CD4-positive, alpha-beta T cell treated with Interleukin-17A for 4 hours (primary cell): ENCODE data around the gene PCDH9.
"Not testable (repeated sequence)": the region's sequence is repeated elsewhere in the genome, so short reads cannot be mapped to it uniquely, and the experiment has no call there.

Experiments
- DNase-seq: peaks from one replicate; pipeline ENCODE4 v3.0.0-alpha.2; 2020; ENCODE audit warnings: mixed read lengths

The PCDH9 gene

DNA sequence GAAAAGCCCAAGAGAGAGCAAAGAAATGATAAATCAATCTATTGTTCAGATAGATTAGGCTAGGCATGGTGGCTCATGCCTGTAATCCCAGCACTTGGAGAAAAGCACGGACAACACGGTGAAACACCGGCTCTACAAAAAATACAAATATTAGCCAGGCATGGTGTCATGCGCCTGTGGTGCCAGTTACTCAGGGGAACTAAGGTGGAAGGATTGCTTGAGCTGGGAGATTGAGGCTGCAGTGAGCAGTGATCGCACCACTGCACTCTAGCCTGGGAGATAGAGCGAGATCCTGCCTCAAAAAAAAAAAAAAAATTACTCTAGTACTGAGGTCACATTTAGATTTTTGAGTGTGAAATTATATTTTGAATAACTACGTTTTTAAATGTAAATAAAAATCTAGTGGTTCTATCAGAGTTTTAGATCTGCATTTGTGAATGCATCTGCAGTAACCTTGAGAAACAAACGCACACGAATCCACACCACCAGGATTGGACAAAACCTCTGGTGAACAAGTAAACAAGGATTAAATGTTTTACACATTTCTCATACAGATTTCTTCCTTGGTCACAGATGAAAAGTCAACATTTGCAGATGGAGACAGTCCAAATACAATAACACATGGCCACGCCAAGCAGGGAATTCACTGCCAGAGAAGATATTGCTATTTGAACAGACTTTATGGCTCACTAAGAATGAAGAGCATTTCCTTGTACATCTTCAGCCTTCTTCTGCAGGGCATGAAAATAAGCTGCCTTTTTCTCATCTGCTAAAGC lies 917.6 kb downstream of the PCDH9 start:
- no peak for DNase-seq

DNA sequence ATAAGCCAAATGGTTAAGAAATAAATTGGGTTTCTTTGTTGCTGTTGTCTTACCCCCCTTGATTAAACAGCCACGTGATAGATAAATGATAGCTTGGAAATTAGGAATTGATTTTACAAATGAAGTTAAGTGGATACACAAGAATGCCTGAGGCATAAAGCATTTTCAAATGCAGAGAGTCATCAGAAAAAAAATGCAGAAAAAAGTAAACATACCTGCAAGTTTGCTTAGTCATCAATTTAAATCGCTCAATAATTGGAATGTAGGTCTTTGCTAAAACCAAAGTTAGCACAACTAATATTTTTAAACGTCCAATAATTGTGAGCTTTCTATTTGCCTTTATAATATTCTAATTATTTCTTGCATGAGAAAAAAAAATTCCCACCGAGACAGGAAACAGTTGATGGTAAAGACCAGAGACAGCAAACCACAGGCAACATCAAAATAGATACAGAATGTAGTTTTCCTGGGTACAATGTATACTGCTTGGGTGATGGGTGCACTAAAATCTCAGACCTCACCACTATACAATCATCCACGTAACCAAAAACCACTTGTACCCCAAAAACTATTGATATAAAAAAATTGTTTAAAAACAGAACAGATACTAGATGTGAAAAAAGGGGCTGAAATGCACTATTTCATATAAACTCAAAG lies 924.0 kb downstream of the PCDH9 start:
- DNase-seq: no peak

DNA sequence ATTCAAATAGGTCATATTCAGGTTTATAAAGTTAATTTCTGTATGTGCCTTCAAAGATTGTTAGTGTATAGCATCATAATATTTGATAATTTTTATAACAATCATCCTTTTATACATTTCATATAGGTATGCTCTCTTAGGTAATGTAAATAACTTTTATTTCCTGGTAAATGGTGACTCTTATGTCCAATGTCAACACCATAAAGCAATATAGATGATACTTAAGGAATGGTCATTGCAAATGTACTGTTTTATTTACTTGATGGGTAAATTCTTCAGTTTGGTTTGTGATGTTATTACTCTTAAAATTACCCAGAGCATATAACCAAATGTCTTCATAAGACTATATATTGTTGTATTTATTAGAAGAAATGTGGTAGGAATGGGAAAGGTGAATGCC lies 928.7 kb downstream of the PCDH9 start:
- no peak for DNase-seq

DNA sequence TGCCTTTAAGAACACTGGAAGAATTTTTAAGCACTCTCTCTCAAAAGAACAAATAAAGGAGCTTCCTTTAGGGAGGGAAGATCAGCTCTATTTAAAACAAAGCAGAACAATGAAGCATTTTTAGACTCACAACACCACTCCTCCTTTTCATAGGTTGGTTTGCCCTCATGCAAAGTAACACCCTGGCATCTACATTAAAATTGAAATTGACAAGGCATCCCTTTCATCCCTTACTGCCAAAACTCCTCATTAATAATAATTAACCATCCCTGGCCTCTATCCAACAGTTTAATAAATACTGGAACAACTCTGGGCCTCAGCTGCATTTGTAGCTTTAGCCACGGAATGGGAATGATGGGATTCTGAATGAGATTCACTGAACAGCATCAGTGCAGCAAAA lies 929.1 kb downstream of the PCDH9 start:
- DNase-seq: no peak

DNA sequence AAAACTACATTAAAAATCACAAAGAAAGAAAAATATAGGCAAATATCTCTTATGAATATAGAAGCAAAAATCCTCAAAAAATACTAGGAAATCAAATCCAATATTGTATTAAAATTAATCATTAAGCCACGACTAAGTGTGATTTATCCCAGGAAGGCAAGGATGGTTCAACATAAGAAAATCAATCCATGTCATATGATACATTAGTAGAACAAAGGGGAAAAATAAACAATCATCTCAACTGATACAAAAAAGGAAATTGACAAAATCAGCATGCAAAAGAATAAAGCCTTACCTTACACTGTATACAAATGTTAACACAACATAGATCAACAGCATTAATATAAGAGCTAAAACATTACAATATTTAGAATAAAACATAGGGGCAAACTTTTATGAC lies 933.3 kb downstream of the PCDH9 start:
- DNase-seq: no peak

DNA sequence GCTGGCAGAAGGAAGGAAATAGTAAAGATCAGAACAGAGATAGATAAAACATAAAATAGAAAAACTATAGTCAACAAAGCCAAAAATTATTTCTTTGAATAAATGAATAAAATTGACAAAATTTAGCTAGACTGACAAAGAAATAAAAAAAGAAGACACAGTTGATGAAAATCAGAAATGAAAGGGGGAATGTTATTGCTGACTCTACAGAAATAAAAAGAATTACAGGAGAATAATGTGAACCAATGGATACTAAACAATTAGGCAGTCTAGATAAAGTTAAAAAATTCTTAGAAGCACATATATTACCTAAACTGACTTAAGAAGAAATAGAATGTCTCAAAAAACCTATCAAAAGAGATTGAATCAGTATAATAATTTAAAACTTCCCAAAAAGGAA lies 933.8 kb downstream of the PCDH9 start:
- no peak for DNase-seq

DNA sequence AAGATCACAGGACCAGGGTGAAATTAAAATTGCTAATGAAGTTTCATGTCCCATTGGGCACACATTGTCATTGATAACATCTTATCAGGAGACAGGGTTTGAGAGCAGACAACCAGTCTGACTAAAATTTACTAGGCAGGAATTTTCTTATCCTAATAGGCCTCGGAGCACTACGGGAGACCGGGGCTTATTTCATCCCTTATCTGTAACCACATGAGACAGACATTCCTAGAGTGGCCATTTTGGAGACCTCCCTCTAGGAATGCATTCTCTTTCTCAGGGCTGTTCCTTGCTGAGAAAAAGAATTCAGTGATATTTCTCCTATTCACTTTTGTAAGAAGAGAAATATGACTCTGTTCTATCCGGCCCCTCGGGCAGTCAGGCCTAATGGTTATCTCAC lies 943.3 kb downstream of the PCDH9 start:
- DNase-seq: not testable (repeated sequence)

DNA sequence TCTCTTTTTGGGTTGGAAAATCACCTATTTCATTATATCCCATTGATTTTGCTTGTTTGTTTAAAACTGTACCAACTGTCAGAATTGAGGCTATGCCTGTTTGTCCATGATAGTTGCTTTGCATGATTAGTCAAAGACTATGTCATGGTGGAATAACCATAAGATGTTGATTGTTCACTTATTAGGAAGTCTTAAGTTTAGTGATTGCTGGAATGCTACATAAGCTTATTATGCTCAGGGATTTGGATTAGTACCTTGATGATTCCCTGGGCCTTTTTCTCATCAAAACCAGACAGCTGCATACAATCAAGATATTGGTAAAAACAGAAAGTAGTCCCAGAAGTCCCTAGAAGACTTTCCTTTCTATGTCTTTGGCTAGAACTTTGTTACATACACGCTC lies 954.7 kb downstream of the PCDH9 start:
- DNase-seq: no peak

DNA sequence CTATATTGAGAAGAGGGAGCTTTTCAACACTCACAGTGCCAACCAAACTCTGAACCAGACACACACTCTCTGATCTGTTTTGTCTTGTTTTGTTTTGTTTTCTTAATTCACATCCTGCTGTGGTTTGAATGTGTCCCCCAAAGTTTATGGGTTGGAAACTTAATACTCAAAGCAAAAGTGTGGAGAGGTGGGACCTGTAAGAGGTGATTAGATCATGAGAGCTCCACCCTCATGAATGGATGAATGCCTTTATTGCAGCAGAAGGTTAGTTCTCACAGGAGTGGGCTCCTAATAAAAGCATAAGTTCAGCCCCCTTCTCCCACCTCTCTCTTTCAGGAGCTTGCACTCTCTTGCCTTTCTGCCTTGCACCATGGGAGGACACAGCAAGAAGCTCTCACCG lies 957.1 kb downstream of the PCDH9 start:
- DNase-seq: no peak

DNA sequence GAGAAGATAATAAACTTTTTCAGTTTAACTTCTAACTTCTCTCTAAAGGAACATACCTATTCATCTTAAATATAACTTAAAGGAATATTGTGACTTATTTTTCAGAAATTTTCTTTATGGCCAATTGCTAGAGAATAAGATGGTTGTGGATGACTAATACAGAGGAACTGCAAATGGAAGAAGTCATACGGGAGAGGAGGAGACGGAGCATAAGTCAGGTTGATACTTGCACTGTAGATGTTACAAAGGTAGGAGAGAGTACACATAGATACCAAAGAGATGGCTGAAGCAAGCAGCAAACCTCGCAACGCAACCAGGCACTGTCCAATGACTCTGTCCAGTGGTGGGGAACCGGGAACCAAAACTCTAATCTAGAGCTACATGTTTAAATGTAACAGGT lies 963.4 kb downstream of the PCDH9 start:
- no peak for DNase-seq

DNA sequence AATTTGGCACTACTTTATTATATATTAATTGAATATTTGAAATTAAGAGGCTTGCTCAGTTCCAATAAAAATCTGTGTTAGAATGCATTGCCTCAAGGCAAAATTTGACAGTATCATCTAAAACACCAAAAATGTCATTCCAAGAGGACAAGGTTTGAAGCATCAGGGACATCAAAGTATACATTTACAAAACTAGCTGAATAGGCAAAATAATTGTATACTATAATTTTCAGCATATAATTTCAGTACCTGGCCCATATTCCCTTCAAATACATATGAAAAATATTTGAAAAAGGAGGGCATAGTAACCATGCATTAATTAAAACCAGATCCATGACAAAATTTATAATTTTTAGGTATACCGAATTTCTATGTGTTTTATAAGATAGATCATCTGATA lies 963.8 kb downstream of the PCDH9 start:
- DNase-seq: no peak

DNA sequence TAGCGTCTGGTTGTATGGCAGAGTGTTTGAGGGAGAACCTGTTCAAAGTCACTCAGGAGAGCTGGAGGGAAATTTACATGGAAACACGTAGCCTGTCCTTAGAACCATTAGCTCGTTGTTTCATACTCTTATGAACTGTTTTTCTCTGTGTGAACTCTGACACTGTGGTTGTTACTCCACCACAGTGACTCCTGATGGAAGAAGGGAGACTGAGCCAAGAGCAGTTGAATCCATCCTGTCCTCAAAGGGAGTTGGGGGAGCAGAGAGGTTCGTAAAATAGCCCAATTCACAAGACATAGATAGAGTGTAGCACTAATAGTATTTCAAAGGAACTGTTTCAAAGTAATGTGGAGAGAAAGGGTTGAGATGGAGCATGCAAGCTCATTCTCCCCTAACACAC lies 964.8 kb downstream of the PCDH9 start:
- no peak for DNase-seq

DNA sequence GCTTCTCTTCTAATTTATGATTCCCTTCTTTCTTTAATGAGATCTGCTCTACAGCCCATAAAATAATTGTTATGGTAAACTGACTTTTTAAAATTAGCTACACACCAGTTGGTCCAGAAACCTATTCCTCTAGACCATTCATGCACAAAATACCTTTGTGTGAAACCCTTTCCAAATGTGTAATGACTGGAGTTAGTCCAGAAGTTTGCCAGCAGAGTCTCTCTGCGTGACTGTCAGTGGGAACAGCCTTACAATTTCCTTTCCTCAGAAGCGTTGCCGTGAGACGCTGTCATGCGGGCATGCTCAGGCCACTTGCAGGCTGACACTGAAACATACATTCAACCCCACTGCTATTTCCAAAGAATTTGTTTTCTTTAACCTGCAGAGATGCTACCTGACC lies 965.2 kb downstream of the PCDH9 start:
- no peak for DNase-seq

DNA sequence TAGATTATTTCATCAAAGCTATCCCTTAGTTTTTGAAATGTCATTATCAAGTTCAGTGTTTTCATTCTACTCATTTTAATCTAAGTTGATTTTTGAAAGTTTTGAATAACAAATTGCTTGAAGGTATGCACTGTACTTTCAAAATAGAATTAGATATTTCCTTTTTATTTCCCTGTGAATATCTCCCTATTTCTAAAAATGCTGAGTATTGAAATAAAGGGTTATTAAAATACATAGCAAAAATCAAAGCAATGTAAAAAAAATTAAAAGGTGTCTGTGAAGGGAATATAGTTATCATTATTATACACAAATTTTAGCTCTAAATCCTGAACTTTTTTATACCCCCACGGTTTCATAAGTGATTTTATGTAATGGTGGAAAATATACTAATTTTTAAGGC lies 967.8 kb downstream of the PCDH9 start:
- no peak for DNase-seq

DNA sequence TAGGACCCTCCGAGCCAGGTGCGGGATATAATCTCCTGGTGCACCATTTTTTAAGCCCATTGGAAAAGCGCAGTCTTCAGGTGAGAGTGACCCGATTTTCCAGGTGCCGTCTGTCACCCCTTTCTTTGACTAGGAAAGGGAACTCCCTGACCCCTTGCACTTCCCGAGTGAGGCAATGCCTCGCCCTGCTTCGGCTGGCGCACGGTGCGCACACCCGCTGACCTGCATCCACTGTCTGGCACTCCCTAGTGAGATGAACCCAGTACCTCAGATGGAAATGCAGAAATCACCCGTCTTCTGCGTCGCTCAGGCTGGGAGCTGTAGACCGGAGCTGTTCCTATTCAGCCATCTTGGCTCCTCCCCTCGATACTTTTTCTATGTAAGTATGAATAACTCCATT lies 970.7 kb downstream of the PCDH9 start:
- not testable (repeated sequence) for DNase-seq
